ENCODE results near the gene EIF4ENIF1.
"Not testable (repeated sequence)": the region's sequence is repeated elsewhere in the genome, so short reads cannot be mapped to it uniquely, and the experiment has no call there.

EIF4ENIF1 gene

DNA sequence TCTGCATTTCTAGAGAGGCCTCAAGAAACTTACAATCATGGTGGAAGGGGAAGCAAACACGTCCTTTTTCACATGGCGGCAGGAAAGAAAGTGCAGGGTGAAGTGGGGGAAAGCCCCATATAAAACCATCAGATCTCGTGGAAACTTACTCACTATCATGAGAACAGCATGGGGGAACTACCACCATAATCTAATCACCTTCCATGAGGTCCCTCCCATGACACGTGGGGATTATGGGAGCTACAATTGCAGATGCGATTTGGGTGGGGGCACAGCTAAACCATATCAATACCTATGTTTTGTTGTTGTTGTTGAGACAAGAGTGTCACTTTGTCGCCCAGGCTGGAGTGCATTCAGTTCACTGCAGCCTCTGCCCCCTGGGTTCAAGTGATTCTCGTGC, 36.6 kb upstream of the EIF4ENIF1 start:
- no peak overlapping the region for H3K4me3 ChIP-seq (replicated peaks; ENCODE audit: low read depth, low read length)
- DNase-seq (ENCODE audit: extremely low read depth, low read depth) = no peak
- no peak for TF ChIP-seq CTCF (IDR thresholded peaks at IDR 0.05; ENCODE audit: low read depth, low read length, missing control alignments)

DNA sequence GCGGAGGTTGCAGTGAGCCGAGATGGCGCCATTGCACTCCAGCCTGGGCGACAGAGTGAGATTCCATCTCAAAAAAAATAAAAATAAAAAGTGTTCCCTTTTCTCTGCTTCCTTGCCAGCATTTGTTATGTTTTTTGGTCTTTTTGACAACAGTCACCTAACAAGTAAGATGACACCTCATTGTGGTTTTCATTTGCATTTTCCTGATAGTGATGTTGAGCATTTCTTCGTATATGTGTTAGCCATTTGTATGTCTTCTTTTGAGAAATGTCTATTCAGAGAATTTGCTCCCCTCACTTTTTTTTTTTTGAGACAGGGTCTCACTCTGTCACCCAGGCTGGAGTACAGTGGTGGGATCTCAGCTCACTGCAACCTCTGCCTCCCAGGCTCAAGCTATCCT, 34.5 kb upstream of the EIF4ENIF1 start:
- not testable (repeated sequence) for H3K4me3 ChIP-seq (replicated peaks; ENCODE audit: low read depth, low read length); DNase-seq (ENCODE audit: extremely low read depth, low read depth)

GRCh38 chr22:31520051-31520450, 30.4 kb upstream of the EIF4ENIF1 start:
- no peak for TF ChIP-seq CTCF (IDR thresholded peaks at IDR 0.05; ENCODE audit: low read depth, low read length, missing control alignments)
- no peak overlapping the region for H3K4me3 ChIP-seq (replicated peaks; ENCODE audit: low read depth, low read length)
- DNase-seq (ENCODE audit: extremely low read depth, low read depth) = no peak

DNA sequence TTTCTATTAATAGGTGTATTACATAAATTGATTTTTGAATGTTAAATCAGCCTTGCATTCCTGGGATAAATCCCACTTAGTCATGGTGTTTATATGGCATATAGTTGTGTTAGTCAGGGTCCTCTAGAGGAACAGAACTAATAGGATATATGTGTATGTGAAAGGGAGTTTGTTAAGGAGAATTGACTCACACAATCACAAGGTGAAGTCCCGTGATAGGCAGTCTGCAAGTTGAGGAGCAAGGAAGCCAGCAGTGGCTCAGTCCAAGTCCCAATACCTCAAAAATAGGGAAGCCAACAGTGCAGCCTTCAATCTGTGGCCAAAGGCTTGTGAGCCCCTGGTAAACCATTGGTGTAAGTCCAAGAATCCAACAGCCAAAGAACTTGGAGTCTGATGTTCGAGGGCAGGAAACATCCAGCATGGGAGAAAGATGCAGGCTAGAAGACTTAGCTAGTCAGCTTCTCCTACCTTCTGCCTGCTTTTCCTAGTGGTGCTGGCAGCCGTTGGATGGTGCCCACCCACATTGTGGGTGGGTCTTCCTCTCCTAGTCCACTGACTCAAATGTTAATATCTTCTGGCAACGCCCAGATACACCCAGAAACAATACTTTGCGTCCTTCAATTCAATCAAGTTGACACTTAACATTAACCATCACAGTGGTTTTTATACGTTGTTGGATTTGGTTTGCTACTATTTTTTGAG, 19.6 kb upstream of the EIF4ENIF1 start:
- no peak overlapping the region for H3K4me3 ChIP-seq (replicated peaks; ENCODE audit: low read depth, low read length)
- DNase-seq (ENCODE audit: extremely low read depth, low read depth) = no peak
- no peak for TF ChIP-seq CTCF (IDR thresholded peaks at IDR 0.05; ENCODE audit: low read depth, low read length, missing control alignments)

DNA sequence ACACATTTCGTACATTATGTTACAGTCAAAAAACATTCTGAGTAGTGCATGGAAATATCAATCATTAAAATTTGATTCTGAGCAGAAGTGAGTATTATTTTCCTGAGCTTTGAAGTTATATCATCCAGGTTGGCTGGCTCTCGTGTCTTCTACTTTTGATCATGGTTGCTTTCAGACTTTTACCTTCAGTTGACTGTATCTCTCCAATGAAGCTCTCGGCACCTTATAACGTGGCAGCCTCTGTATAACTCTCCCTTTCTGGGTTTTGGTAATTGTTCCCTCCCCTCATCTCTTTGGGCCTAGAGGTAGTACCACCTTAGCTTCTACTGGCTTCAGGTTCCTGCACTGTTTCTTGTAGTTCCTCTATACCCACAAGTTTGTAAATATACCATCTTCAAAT, 18.9 kb upstream of the EIF4ENIF1 start:
- TF ChIP-seq CTCF (IDR thresholded peaks at IDR 0.05; ENCODE audit: low read depth, low read length, missing control alignments) = no peak
- H3K4me3 ChIP-seq (replicated peaks; ENCODE audit: low read depth, low read length) = no peak overlapping the region
- DNase-seq (ENCODE audit: extremely low read depth, low read depth) = no peak

DNA sequence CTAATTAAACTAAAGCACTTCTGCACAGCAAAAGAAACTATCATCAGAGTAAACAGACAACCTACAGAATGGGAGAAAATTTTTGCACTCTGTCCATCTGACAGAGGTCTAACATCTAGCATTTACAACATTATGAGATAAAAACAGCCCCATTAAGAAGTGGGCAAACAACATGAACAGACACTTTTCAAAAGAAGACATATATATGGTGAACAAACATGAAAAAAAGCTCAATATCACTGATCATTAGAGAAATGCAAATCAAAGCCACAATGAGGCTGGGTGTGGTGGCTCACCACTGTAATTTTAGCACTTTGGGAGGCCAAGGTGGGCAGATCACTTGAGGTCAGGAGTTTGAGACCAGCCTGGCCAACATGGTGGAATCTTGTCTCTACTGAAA, 17.9 kb upstream of the EIF4ENIF1 start:
- not testable (repeated sequence) for H3K4me3 ChIP-seq (replicated peaks; ENCODE audit: low read depth, low read length); DNase-seq (ENCODE audit: extremely low read depth, low read depth)

- no peak for DNase-seq (ENCODE audit: extremely low read depth, low read depth)
- no peak for TF ChIP-seq CTCF (IDR thresholded peaks at IDR 0.05; ENCODE audit: low read depth, low read length, missing control alignments)
- no peak overlapping the region for H3K4me3 ChIP-seq (replicated peaks; ENCODE audit: low read depth, low read length)
These were observed 14.6 kb upstream of the EIF4ENIF1 start for GRCh38 chr22:31504282-31504681.

DNA sequence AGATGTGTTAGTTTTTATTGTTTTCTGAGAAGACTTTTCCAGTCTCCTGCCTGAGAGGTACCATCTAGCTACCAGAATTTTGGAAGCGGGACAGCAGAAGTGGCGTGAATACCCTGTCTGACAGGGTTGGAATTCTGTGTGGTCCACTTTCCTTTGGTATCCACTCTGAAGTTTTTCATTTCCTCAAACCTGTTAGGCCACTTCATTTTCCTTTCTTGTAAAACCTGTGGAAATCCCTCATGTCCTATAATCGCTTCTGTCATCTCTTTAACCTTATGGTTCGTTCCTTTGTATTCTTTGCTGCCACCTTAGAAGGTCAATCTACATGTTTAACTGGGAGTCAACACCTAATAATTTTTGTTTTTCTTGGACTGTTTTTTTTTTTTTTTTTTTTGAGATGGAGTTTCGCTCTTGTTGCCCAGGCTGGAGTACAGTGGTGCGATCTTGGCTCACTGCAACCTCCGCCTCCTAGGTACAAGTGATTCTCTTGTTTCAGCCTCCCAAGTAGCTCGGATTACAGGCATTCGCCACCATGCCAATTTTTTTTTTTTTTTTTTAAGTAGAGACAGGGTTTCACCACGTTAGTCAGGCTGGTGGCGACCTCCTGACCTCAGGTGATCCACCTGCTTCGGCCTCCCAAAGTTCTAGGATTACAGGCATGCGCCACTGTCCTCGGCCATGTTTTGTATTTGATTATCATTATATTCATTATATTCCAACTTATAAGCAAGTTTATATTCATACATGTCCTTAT, 13.7 kb upstream of the EIF4ENIF1 start:
- DNase-seq (ENCODE audit: extremely low read depth, low read depth) = no peak
- TF ChIP-seq CTCF (IDR thresholded peaks at IDR 0.05; ENCODE audit: low read depth, low read length, missing control alignments) = no peak
- H3K4me3 ChIP-seq (replicated peaks; ENCODE audit: low read depth, low read length) = no peak overlapping the region
